CD4-positive, alpha-beta T cell treated with Interleukin-17A for 1 hour (primary cell): ENCODE data around the gene TMEM183A.
"Not testable (repeated sequence)": the region's sequence is repeated elsewhere in the genome, so short reads cannot be mapped to it uniquely, and the experiment has no call there.

Experiments
- DNase-seq: peaks from one replicate; pipeline ENCODE4 v3.0.0-alpha.2; 2020

Gene TMEM183A

GRCh38 chr1:202987922-202988583 lies 19.1 kb upstream of the TMEM183A start:
- no peak for DNase-seq

DNA sequence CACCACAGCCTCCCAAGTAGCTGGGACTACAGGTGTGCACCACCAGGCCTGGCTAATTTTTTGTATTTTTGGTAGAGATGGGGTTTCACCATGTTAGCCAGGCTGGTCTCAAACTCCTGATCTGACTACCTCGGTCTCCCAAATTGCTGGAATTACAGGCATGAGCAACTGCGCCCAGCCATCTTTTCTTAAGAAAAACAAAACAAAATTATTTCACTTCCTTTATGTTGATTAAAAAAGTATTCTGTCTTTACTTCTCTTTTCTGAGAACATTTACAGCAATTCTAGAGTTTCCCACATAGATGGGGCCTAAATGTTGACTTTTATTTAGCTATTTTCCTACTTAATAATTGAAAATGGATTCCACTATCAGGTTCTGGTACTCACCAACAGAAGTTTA lies 17.3 kb upstream of the TMEM183A start:
- DNase-seq = no peak

DNA sequence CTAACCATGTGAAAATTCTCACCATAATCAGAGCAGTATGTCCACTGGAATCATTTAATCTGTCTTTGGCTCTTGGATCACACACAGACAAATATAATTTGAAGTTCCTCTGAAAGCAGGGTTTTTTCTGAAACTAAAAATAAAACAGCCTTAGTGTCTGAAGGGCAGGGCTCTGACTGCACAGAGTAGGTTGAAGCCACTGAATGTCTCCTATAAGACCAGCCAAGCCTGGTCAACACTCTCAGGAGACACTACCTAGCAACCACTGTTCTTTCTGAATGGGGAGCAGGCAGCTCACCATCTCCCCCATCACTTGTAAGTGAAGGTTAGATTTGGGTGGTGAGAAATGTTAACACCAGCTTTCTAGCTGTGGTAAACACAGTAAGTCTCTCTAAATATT lies 16.1 kb upstream of the TMEM183A start:
- DNase-seq = no peak

GRCh38 chr1:202994756-202995155 lies 12.4 kb upstream of the TMEM183A start:
- DNase-seq = no peak

DNA sequence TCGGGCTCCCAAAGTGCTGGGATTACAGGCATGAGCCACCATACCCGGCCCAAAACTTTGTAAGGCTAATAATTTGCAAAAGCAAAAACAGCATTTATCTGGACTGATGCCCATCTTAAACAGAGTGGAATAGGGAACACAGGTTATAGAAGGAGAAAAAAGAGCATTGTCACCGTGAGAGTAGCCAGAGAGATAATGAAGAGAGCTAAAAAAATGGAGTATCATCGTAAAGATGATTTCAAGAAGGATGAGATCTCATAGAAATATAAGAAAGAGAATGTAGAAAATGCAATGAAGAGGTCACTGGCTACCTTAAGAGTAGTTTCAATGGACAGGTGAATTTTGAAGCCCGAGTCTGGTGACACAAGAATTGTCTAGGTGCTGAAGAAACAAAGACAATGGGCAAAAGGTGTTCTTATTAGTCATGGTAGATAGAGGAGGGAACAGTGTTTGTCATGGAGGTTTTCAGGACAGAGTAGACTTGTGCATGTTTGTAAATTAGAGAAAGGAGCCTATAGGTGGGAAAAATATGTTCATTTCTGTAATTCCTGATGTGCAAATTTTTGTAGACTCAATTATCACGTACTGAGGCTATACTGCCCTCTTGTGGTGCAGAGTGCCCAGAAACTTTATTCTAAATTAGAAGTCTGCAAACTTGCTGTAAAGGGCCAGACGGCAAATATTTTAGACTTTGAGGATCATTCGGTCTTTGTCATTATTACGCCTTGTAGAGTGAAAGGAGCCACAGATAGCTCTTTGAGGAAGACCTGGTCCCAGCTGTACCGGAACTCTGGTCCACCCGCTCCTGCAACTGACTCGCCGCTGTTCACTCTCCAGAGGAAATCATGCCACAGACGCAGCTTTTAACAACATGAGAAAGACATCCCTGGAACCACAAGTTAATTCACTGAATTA lies 8.1 kb upstream of the TMEM183A start:
- DNase-seq = peak; percentile 79

GRCh38 chr1:203000217-203000944 lies 6.8 kb upstream of the TMEM183A start:
- no peak for DNase-seq

- no peak for DNase-seq
Measured at GRCh38 chr1:203001986-203002385, 5.2 kb upstream of the TMEM183A start.

DNA sequence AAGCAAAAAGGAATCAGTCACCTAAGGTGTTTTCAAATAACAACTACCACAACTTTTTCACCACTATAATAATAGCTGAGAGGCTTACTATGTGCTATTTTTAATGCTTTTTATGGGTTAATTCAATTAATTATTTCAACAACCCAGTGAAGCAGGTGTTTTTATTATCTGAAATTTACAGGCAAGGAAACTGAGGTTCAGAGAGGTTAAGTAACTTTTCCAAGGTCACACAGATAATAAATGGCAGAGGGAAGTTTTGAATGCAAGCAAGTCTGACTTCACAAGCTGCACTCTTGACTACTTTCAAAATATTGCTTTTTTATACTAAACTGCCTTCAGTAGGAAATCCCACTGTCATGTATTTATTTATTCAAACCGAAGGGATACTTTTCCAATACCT lies 4.2 kb upstream of the TMEM183A start:
- DNase-seq = no peak

DNA sequence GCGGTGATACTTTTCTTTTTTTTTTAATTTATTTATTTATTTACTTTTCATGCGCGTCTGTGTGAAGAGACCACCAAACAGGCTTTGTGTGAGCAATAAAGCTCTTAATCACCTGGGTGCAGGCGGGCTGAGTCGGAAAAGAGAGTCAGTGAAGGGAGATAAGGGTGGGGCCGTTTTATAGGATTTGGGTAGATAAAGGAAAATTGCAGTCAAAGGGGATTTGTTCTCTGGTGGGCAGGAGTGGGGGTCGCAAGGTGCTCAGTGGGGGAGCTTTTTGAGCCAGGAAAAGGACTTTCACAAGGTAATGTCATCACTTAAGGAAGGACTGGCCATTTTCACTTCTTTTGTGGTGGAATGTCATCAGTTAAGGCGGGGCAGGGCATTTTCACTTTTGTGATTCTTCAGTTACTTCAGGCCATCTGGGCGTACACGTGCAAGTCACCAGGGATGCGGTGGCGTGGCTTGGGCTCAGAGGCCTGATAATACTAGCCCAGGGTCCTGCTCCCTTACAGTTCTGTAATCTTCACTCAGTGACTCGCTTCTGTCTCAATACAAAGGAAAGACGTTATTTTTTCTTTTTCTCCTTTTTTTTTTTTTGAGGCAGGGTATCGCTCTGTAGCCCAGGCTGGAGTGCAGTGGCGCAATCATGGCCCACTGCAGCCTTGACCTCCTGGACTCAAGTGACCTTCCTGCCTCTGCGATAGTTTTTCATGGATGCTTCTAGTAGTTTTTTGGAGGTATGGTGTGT lies 1.6 kb upstream of the TMEM183A start:
- DNase-seq = not testable (repeated sequence)

DNA sequence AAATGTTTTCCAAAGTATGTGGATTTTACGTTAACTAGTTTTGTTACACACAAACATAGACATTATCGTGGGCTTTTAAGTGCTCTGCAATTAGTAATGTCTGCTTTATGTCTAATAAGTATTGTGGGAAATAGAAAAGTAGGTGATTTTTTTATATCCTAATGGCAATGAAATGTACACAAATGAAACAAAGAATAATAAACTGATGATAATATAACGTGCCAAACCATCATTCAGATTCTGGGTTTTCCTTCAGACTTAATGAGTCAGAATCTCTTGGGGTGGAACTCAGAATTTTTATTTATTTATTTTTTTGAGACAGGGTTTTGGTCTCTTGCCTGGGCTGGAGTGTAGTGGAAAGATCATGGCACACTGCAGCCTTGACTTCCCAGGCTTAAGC lies 2.0 kb downstream of the TMEM183A start:
- no peak for DNase-seq

DNA sequence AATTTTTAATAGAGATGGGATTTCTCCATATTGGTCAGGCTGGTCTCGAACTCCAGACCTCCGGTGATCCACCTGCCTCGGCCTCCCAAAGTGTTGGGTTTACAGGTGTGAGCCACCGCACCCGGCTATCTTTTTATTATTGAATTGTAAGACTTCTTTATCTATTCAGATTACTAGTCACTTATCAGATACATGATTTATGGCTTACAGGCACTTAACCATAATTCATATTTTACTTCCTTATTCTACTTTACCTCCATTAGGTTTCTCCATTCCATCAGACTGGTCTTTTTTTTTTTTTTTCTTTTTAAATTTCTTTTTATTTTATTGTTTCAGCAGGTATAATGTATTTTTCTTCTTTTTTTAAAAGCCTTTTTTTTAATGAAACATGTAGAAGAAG lies 4.4 kb downstream of the TMEM183A start:
- no peak for DNase-seq

DNA sequence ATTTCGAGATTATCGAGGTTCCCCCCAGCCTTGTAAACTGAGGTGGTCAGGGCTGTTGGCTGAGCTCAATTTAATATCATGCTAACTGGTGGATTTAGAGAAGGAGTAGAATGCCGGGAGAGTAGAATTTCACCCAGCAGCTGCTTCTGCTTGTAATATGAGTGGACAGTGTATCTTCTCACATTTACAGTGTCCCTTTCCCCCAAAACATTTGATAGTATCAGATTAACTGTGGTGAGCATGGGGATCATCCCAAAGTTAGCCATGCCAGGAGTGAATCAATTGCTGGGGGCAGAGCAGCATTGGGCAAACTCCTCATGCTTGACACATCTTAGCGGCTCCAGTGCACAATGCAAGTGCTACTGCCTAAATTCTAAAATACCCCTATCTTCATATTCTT lies 9.9 kb downstream of the TMEM183A start:
- no peak for DNase-seq

- DNase-seq = no peak
Measured at GRCh38 chr1:203017692-203018091, 10.5 kb downstream of the TMEM183A start.

GRCh38 chr1:203022855-203023254 lies 15.7 kb downstream of the TMEM183A start:
- DNase-seq = not testable (repeated sequence)

GRCh38 chr1:203025686-203026030 lies 18.5 kb downstream of the TMEM183A start:
- no peak for DNase-seq

- DNase-seq = peak; percentile 90
Measured at GRCh38 chr1:203026031-203026665, 19.0 kb downstream of the TMEM183A start, which contains the start of gene PPFIA4. Gene PPFIA4, plus strand, starts transcription at chr1:203026491. Its CDS starts 12,518 bp downstream, at chr1:203039009.

DNA sequence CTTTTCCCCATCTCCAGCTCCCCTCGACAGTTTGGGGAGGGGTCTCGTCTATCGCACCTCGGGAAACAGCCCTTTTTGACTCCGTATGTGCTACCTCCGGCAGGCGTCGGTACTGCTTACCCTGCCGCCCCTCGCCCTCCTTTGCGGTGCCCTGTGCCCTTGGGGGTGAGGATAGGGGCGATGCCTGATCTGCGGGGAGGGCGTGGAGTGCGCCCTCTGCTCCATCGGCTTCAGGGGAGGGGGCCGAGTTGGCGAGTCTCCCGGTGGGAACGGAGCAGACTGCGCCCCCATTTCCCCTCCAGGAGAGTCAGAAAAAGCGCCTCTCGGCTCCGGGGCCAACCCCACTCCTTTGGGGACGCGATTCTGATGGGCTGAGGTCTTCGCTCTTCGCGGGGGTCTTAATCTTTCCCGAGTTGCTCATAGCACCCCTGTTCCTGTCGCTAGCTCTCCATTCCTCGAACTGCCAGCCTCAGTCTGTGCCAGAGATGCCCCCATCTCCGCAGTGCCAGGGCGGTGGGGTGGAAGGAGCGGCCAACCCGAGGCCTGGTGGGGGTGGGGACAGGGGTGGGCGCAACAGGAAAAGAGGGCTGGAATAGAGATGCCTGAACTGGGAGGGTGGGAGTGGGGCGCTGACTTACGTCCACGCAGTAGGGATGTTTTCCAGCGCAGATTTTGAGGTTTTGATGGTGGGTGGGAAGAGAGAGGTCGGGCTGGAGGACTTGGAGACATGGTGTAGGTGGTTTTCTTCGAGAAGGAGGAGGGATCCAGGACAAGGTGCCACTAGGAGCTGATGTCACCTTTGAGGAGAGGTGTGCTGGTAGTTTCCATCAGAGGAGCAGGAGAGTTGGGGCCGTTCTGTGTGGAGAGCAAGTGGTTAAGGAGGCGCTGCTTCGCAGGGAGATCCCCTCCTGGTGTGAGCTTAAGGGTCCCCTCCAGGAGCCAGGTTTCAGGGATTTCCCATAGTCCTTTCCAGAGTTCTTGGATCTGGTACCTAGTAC lies 19.8 kb downstream of the TMEM183A start:
- DNase-seq = no peak

GRCh38 chr1:203028067-203028783 lies 21.1 kb downstream of the TMEM183A start:
- DNase-seq = no peak

- no peak for DNase-seq
Measured at GRCh38 chr1:203028784-203029553, 21.8 kb downstream of the TMEM183A start.
